CD14-positive monocyte (primary cell): ENCODE data around the gene MS4A15. TPM values are rescaled to one million over a fixed set of nuclear protein-coding genes. Genes with fewer than 3 reads are reported as not detected.

Experiments
- DNase-seq, 3 donors: peaks; one replicate each; pipeline ENCODE4 v3.0.0-alpha.2; 2011 to 2022
- H2AFZ ChIP-seq: 2 replicates; pipeline ENCODE4 v1.6.0; 2012; ENCODE audit warnings: mild to moderate bottlenecking, low read depth, low read length, inconsistent platforms; ENCODE audit not compliant: insufficient read depth, poor library complexity, severe bottlenecking
- H3K27ac ChIP-seq, 2 donors: 1 replicate in 1 of 2; 2 replicates in 1 of 2; pipeline ENCODE4 v1.5.1; 2012 to 2013; ENCODE audit warnings: low read length in 2 of 2, control low read depth in 1 of 2, inconsistent platforms in 1 of 2, low read depth in 1 of 2, mild to moderate bottlenecking in 1 of 2
- H3K27me3 ChIP-seq, 2 donors: one replicate each; pipeline versions ENCODE4 v1.6.0 to v1.6.1; 2011 to 2013; ENCODE audit warnings: low read length in 2 of 2; ENCODE audit not compliant: control insufficient read depth in 2 of 2, insufficient read depth in 2 of 2
- H3K36me3 ChIP-seq, 2 donors: replicated peaks in 1 of 2; 1 replicate in 1 of 2; 2 replicates in 1 of 2; pipeline versions ENCODE4 v1.5.1 to v1.6.1; 2012 to 2013; ENCODE audit warnings: low read length in 2 of 2, control low read depth in 1 of 2, inconsistent platforms in 1 of 2, mild to moderate bottlenecking in 1 of 2; ENCODE audit not compliant: insufficient read depth in 2 of 2, control insufficient read depth in 1 of 2
- H3K4me1 ChIP-seq, 2 donors: 1 replicate in 1 of 2; 2 replicates in 1 of 2; pipeline versions ENCODE4 v1.5.1 to v1.6.1; 2012 to 2013; ENCODE audit warnings: low read length in 2 of 2, control low read depth in 1 of 2, inconsistent platforms in 1 of 2, mild to moderate bottlenecking in 1 of 2, moderate library complexity in 1 of 2; ENCODE audit not compliant: insufficient read depth in 2 of 2, control insufficient read depth in 1 of 2
- H3K4me2 ChIP-seq: replicated peaks from 2 replicates; pipeline ENCODE3; 2012; ENCODE audit warnings: low read length, moderate library complexity, mild to moderate bottlenecking; ENCODE audit not compliant: poor library complexity, severe bottlenecking; ENCODE audit errors: extremely low read depth
- H3K4me3 ChIP-seq, 3 experiments: fragments of 200-600 bp in 1 of 3; sonication (generic) in 1 of 3; replicated peaks in 1 of 3; 1 replicate in 2 of 3; 2 replicates in 1 of 3; pipeline ENCODE4 v1.5.1; 2011 to 2013; ENCODE audit warnings: low read length in 3 of 3, mild to moderate bottlenecking in 3 of 3, control low read depth in 2 of 3, low read depth in 2 of 3, inconsistent platforms in 1 of 3, moderate library complexity in 1 of 3
- H3K79me2 ChIP-seq: 2 replicates; pipeline ENCODE4 v1.6.0; 2012; ENCODE audit warnings: mild to moderate bottlenecking, control low read depth, inconsistent platforms, low read length, moderate library complexity; ENCODE audit not compliant: insufficient read depth
- H3K9ac ChIP-seq: 2 replicates; pipeline ENCODE4 v1.6.0; 2017; ENCODE audit warnings: low read length, mild to moderate bottlenecking; ENCODE audit not compliant: insufficient read depth, poor library complexity, severe bottlenecking
- H3K9me3 ChIP-seq, 2 donors: replicated peaks in 1 of 2; 1 replicate in 1 of 2; 2 replicates in 1 of 2; pipeline versions ENCODE4 v1.5.1 to v1.6.1; 2012 to 2013; ENCODE audit warnings: low read length in 2 of 2, control low read depth in 1 of 2; ENCODE audit not compliant: control insufficient read depth in 1 of 2, insufficient read depth in 1 of 2
- H4K20me1 ChIP-seq: 2 replicates; pipeline ENCODE4 v1.6.0; 2012; ENCODE audit warnings: mild to moderate bottlenecking, low read length, control low read depth, moderate library complexity; ENCODE audit not compliant: insufficient read depth
- H3K27ac Mint-ChIP-seq, 7 donors: one replicate each; pipeline ENCODE4 v1.8.0; 2020; ENCODE audit warnings: mild to moderate bottlenecking in 7 of 7, mixed read lengths in 7 of 7, moderate library complexity in 6 of 7, inconsistent platforms in 2 of 7
- H3K27me3 Mint-ChIP-seq, 3 donors: one replicate each; pipeline ENCODE4 v1.8.0; 2021 to 2022; ENCODE audit warnings: low read depth in 3 of 3, mild to moderate bottlenecking in 3 of 3, mixed read lengths in 3 of 3, moderate library complexity in 3 of 3, inconsistent platforms in 1 of 3
- H3K36me3 Mint-ChIP-seq, 2 donors: one replicate each; pipeline ENCODE4 v1.8.0; 2020; ENCODE audit warnings: mixed read lengths in 2 of 2, inconsistent platforms in 1 of 2, mild to moderate bottlenecking in 1 of 2
- H3K4me1 Mint-ChIP-seq: one replicate; pipeline ENCODE4 v1.8.0; 2020; ENCODE audit warnings: mild to moderate bottlenecking, mixed read lengths
- H3K4me3 Mint-ChIP-seq, 2 donors: one replicate each; pipeline ENCODE4 v1.8.0; 2020; ENCODE audit warnings: mild to moderate bottlenecking in 2 of 2, mixed read lengths in 2 of 2, moderate library complexity in 1 of 2
- H3K9me3 Mint-ChIP-seq, 7 donors: one replicate each; pipeline ENCODE4 v1.8.0; 2020 to 2022; ENCODE audit warnings: mixed read lengths in 7 of 7, mild to moderate bottlenecking in 6 of 7, moderate library complexity in 6 of 7, inconsistent platforms in 2 of 7
- whole genome bisulfite sequencing: methylation state at CpG from one replicate; pipeline ENCODE4 v1.1.5; 2013; ENCODE audit warnings: missing lambda C conversion rate; ENCODE audit not compliant: insufficient coverage; 5-methylcytosine and 5-hydroxymethylcytosine counted together
- intact Hi-C, 2 donors: fragments of 100-400 bp; cut with micrococcal nuclease; formaldehyde crosslinking; loops; one replicate each; pipeline versions ENCODE4 v1.15.0 to v1.15.1; 2023
- polyA plus RNA-seq, 3 donors: library from polyadenylated mRNA; depleted of rRNA in 1 of 3; unstranded in 2 of 3; stranded (reverse) in 1 of 3; fragments of 300-500 nt in 2 of 3; fragments of >200 nt in 1 of 3; fragmentation: Illumina TruSeq in 2 of 3; gene quantifications; 1 replicate in 2 of 3; 2 replicates in 1 of 3; pipeline ENCODE4 v1.2.3, GENCODE V29; 2012 to 2021
- TF ChIP-seq, protein P1 (sequence below): fragments of 200-600 bp; IDR thresholded peaks from one replicate; pipeline ENCODE4 v1.8.0; 2022; ENCODE audit warnings: antibody characterized with exemption, mild to moderate bottlenecking

Gene MS4A15
- polyA plus RNA-seq, 3 donors = not detected

DNA sequence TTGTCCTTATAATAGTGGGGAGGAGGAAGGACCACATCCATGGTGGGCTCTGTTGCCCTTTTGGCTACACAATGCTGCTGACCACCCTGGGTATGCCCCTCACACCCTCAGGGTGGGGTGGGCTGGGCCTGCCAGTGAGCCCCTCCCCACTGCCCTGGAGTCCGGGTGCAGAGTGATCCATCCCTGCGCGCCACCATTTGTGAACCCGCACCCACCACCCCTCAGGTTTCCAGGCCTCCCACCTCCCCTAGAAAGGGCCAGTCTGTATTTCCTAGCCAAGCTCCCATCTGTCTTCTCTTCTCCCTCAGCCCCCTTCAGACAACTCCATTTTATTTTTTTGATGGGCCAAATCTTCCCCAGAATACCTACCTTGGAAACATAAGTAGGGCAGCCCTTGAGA, 53.5 kb downstream of the MS4A15 start:
- Histone ChIP-seq H3K4me3 (no peak overlapping the region), H3K4me2 (no peak overlapping the region), H4K20me1 (no peaks in the 10 kb centered on the region), H3K4me1 (peaks cover 0 to 8% of the 10 kb centered on the region in 2 donors), H3K9ac (no peak overlapping the region), H3K36me3 (no peaks in the 10 kb centered on the region), H3K27me3 (no peaks in the 10 kb centered on the region), H3K27ac (no peak overlapping the region), H3K79me2 (no peaks in the 10 kb centered on the region), H3K9me3 (no peaks in the 10 kb centered on the region), H2AFZ (no peak overlapping the region)
- DNase-seq = no peak
- Mint-ChIP-seq H3K27me3 (peaks cover 4 to 13% (median 11%) of the 10 kb centered on the region in 3 donors), H3K4me1 (peaks cover 11% of the 10 kb centered on the region), H3K9me3 (peaks cover 0 to 4% (median 0%) of the 10 kb centered on the region in 7 donors), H3K36me3 (no peaks in the 10 kb centered on the region), H3K4me3 (no peak overlapping the region), H3K27ac (no peak overlapping the region)
- WGBS = 95% methylated on average over 4 of the region's 4 CpGs
- TF ChIP-seq, protein P1, sequence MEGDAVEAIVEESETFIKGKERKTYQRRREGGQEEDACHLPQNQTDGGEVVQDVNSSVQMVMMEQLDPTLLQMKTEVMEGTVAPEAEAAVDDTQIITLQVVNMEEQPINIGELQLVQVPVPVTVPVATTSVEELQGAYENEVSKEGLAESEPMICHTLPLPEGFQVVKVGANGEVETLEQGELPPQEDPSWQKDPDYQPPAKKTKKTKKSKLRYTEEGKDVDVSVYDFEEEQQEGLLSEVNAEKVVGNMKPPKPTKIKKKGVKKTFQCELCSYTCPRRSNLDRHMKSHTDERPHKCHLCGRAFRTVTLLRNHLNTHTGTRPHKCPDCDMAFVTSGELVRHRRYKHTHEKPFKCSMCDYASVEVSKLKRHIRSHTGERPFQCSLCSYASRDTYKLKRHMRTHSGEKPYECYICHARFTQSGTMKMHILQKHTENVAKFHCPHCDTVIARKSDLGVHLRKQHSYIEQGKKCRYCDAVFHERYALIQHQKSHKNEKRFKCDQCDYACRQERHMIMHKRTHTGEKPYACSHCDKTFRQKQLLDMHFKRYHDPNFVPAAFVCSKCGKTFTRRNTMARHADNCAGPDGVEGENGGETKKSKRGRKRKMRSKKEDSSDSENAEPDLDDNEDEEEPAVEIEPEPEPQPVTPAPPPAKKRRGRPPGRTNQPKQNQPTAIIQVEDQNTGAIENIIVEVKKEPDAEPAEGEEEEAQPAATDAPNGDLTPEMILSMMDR = no peak
- intact Hi-C loops = no loop called here

DNA sequence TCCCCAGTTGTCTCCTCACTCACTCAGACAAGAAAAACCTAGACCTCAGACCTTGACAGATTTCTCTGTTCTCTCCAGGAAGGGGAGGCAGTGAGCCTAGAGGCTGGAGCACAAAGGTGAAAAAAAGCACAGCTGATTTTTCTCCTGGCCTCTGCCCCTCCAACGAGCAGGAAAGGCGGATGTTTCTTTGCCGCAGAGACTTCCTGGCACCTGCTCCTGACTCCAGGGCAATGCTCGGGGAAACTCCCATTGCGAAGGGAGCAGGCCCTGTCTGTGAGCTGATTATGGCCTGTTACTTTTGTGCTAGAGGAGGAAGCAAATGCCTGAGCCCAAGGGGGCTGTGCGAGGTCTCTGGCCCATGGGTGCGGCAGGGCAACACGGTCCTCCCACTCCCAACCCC, 53.9 kb downstream of the MS4A15 start:
- TF ChIP-seq, protein P1 = no peak
- peaks cover 0 to 8% of the 10 kb centered on the region in 2 donors for H3K4me1 ChIP-seq
- no peaks in the 10 kb centered on the region for H3K27me3 ChIP-seq
- H3K27ac ChIP-seq = no peak overlapping the region
- H2AFZ ChIP-seq = no peak overlapping the region
- Mint-ChIP-seq H3K9me3 (peaks cover 0 to 4% (median 0%) of the 10 kb centered on the region in 7 donors), H3K4me1 (peaks cover 11% of the 10 kb centered on the region), H3K4me3 (no peak overlapping the region), H3K27ac (no peak overlapping the region), H3K36me3 (no peaks in the 10 kb centered on the region), H3K27me3 (peaks cover 4 to 11% (median 9%) of the 10 kb centered on the region in 3 donors)
- H4K20me1 ChIP-seq = no peaks in the 10 kb centered on the region
- 22% methylated on average over 8 of the region's 8 CpGs for WGBS
- no peaks in the 10 kb centered on the region for H3K9me3 ChIP-seq
- H3K9ac ChIP-seq = no peak overlapping the region
- DNase-seq = no peak
- H3K36me3 ChIP-seq = no peaks in the 10 kb centered on the region
- no peak overlapping the region for H3K4me3 ChIP-seq
- intact Hi-C loops = no loop called here
- no peak overlapping the region for H3K4me2 ChIP-seq
- H3K79me2 ChIP-seq = no peaks in the 10 kb centered on the region
